PFSK-1 (cell line): ENCODE measurements around the gene PRRG1.

ENCODE experiments used
- FOXP2 ChIP-seq: optimal IDR thresholded peaks from 2 replicates; pipeline ENCODE3; 2011; ENCODE audit warnings: borderline replicate concordance, control low read depth, inconsistent platforms; ENCODE audit not compliant: insufficient read depth; ENCODE audit errors: extremely low read length, extremely low read depth
- POLR2AphosphoS5 ChIP-seq: IDR thresholded peaks from 2 replicates; pipeline ENCODE4 v1.6.1; 2012; ENCODE audit warnings: low read depth, mild to moderate bottlenecking, control low read depth, low read length, moderate library complexity
- REST ChIP-seq, 2 experiments: IDR thresholded peaks; 2 replicates each; pipeline versions ENCODE4 v1.6.1 to v1.8.0; 2011 to 2012; ENCODE audit warnings: low read depth in 2 of 2, low read length in 2 of 2, control low read depth in 1 of 2, inconsistent platforms in 1 of 2, mild to moderate bottlenecking in 1 of 2, moderate library complexity in 1 of 2; ENCODE audit not compliant: insufficient read depth in 1 of 2
- SIN3A ChIP-seq: IDR thresholded peaks from 2 replicates; pipeline ENCODE4 v1.6.1; 2012; ENCODE audit warnings: mild to moderate bottlenecking, low read length, moderate library complexity, borderline replicate concordance; ENCODE audit not compliant: insufficient read depth
- TAF1 ChIP-seq: IDR thresholded peaks from 2 replicates; pipeline ENCODE4 v1.6.1; 2012; ENCODE audit warnings: low read length, control low read depth, borderline replicate concordance; ENCODE audit not compliant: insufficient read depth

Gene PRRG1

GRCh38 chrX:37347420-37347819 is 1.7 kb upstream of the PRRG1 start:
- TF ChIP-seq SIN3A (no peak), POLR2AphosphoS5 (no peak), TAF1 (no peak), REST (IDR thresholded peaks at IDR 0.05; ENCODE audit: insufficient read depth in 1 of 2, low read depth in 2 of 2, low read length in 2 of 2) (no peak), FOXP2 (no peak)

DNA sequence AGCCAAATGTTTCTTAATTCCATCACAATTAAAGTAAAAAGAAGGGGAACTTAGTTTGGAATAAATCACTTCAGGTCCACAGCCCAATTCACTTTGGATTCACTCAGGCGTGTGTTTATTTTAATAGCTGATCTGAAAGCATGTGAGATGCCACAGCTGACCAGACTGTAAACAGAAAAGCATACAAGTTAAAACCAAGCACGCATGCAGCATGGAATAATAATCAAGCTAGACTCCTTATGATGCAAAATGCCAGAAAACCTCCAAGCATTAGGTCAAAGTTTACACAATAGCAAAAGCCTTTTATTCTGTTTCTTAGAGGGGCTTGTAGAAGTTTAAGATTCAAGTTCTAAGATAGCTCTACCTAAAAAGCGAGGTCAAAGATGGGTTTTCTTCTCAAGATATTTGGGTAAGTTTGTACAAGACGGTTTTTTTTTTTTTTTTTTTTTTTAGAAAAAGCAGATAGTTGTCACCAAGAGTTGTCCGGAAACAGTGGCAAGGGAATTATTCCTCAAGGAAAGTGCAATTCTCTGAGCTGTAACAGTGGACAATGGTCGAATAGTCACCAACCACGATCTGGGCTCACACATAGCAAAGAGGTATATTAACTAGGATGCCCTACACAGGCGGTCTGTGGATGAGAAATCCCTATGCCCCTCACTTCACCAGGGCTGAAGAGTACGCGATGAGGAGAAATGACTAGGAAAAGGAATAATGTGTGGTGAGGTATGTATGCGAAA is 763 bp upstream of the PRRG1 start:
- TF ChIP-seq TAF1 (no peak), REST (IDR thresholded peaks at IDR 0.05; ENCODE audit: insufficient read depth in 1 of 2, low read depth in 2 of 2, low read length in 2 of 2) (no peak), POLR2AphosphoS5 (no peak), SIN3A (no peak), FOXP2 (no peak)

DNA sequence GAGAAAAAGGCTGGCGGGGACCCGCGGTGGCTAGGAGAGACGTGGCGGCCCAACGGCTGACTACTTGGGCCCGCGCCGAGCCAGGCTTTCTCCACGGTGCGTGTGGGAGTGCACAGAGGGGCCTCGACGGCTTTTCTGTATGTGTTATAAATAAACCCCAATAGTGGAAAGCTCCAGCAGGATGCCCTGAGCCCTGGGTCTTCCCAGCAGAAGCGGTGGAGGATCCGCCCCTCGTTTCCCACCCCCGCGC is 268 bp upstream of the PRRG1 start:
- TF ChIP-seq REST (IDR thresholded peaks at IDR 0.05; ENCODE audit: insufficient read depth in 1 of 2, low read depth in 2 of 2, low read length in 2 of 2) (no peak), POLR2AphosphoS5 (no peak), FOXP2 (no peak), SIN3A (no peak), TAF1 (no peak)

- TF ChIP-seq SIN3A (no peak), POLR2AphosphoS5 (no peak), TAF1 (no peak), REST (IDR thresholded peaks at IDR 0.05; ENCODE audit: insufficient read depth in 1 of 2, low read depth in 2 of 2, low read length in 2 of 2) (no peak), FOXP2 (no peak)
Observed at GRCh38 chrX:37350034-37350365, 836 bp downstream of the PRRG1 start.

DNA sequence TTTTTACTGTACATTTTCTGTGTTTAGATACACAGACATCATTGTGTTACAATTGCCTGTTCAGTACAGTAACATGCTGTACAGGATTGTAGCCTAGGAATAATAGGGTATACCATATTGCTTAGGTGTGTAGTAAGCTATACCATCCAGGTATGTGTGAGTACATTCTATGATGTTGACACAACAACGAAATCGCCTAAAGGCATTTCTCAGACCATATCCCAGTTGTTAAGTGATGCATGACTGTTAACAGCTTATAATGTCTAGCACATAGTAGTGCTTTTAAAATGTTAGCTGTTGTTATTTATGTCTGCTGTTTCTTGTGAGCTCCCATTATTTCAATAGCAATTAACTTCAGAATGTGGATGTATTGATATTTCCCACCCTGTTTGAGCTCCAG is 4.5 kb downstream of the PRRG1 start:
- TF ChIP-seq TAF1 (no peak), POLR2AphosphoS5 (no peak), FOXP2 (no peak), REST (IDR thresholded peaks at IDR 0.05; ENCODE audit: insufficient read depth in 1 of 2, low read depth in 2 of 2, low read length in 2 of 2) (no peak)
